SU-DHL-6 (cell line): ENCODE measurements around the gene FETUB.

Source experiments
- CTCF ChIP-seq: fragments of 200-600 bp; sonication (generic); IDR thresholded peaks from one replicate; pipeline ENCODE4 v1.5.1; 2017; ENCODE audit warnings: antibody characterized with exemption, mild to moderate bottlenecking, low read length, moderate library complexity; ENCODE audit not compliant: insufficient read depth, poor library complexity, severe bottlenecking
- EZH2phosphoT487 ChIP-seq: fragments of 200-600 bp; sonication (generic), shearing (Covaris generic); conservative IDR thresholded peaks from 2 replicates; pipeline ENCODE4 v1.6.1; 2018; ENCODE audit warnings: mild to moderate bottlenecking, antibody characterized with exemption, low read length, moderate library complexity, mixed read lengths

- TF ChIP-seq CTCF (no peak), EZH2phosphoT487 (no peak)
Observed at GRCh38 chr3:186603159-186603558, 37.0 kb upstream of the FETUB start.
